ENCODE data around the gene TMEM107.

The TMEM107 gene

GRCh38 chr17:8151641-8152111 is 24.5 kb downstream of the TMEM107 start:
- H3K4me3 ChIP-seq (ENCODE audit: low read depth, low read length) = peak overlapping the region; percentile 84

GRCh38 chr17:8151120-8151640 is 25.0 kb downstream of the TMEM107 start:
- H3K4me3 ChIP-seq (ENCODE audit: low read depth, low read length) = peak overlapping the region; percentile 84

- H3K4me3 ChIP-seq (ENCODE audit: low read depth, low read length) = no peak overlapping the region
Measured at GRCh38 chr17:8150194-8151119, 25.7 kb downstream of the TMEM107 start.

- no peak overlapping the region for H3K4me3 ChIP-seq (ENCODE audit: low read depth, low read length)
Measured at GRCh38 chr17:8149419-8150193, 26.6 kb downstream of the TMEM107 start.

GRCh38 chr17:8148560-8148959 is 27.6 kb downstream of the TMEM107 start:
- H3K4me3 ChIP-seq (ENCODE audit: low read depth, low read length) = no peak overlapping the region

- no peak overlapping the region for H3K4me3 ChIP-seq (ENCODE audit: low read depth, low read length)
Measured at GRCh38 chr17:8147805-8148404, 28.3 kb downstream of the TMEM107 start.

GRCh38 chr17:8147141-8147804 is 28.9 kb downstream of the TMEM107 start:
- no peak overlapping the region for H3K4me3 ChIP-seq (ENCODE audit: low read depth, low read length)

- no peak overlapping the region for H3K4me3 ChIP-seq (ENCODE audit: low read depth, low read length)
Measured at GRCh38 chr17:8146381-8147140, 29.6 kb downstream of the TMEM107 start.

GRCh38 chr17:8145811-8146210 is 30.4 kb downstream of the TMEM107 start:
- no peak overlapping the region for H3K4me3 ChIP-seq (ENCODE audit: low read depth, low read length)

GRCh38 chr17:8144401-8145231 is 31.6 kb downstream of the TMEM107 start:
- H3K4me3 ChIP-seq (ENCODE audit: low read depth, low read length) = no peak overlapping the region

GRCh38 chr17:8143581-8144400 is 32.4 kb downstream of the TMEM107 start:
- H3K4me3 ChIP-seq (ENCODE audit: low read depth, low read length) = no peak overlapping the region

GRCh38 chr17:8142887-8143580 is 33.1 kb downstream of the TMEM107 start:
- no peak overlapping the region for H3K4me3 ChIP-seq (ENCODE audit: low read depth, low read length)

- H3K4me3 ChIP-seq (ENCODE audit: low read depth, low read length) = no peak overlapping the region
Measured at GRCh38 chr17:8142158-8142886, 33.9 kb downstream of the TMEM107 start.

GRCh38 chr17:8141741-8142140 is 34.4 kb downstream of the TMEM107 start:
- H3K4me3 ChIP-seq (ENCODE audit: low read depth, low read length) = no peak overlapping the region

- H3K4me3 ChIP-seq (ENCODE audit: low read depth, low read length) = no peak overlapping the region
Measured at GRCh38 chr17:8141045-8141444, 35.1 kb downstream of the TMEM107 start.

- H3K4me3 ChIP-seq (ENCODE audit: low read depth, low read length) = no peak overlapping the region
Measured at GRCh38 chr17:8140065-8141029, 35.8 kb downstream of the TMEM107 start.
